T-cell (primary cell): ENCODE measurements around the gene PDZD7. TPM values are rescaled to one million over a fixed set of nuclear protein-coding genes. Genes with fewer than 3 reads are reported as not detected.

ENCODE experiments used
- ATAC-seq, 4 experiments: fragments of 200-7000 bp in 3 of 4; fragments of 150-1000 bp in 1 of 4; cut with Tn5 transposase; replicated peaks in 1 of 4; 1 replicate in 3 of 4; 2 replicates in 1 of 4; pipeline ENCODE4 v1.10.0; 2021; ENCODE audit warnings: moderate library complexity in 3 of 4, mild to moderate bottlenecking in 2 of 4, moderate number of reproducible peaks in 1 of 4
- CTCF ChIA-PET, 2 donors: fragments of 300-600 bp; sonication (Branson Sonifier 250); formaldehyde crosslinking; loops; one replicate each; lab custom pipeline; 2022; ENCODE audit warnings: antibody characterized with exemption in 2 of 2; lab: Charles Lee
- POLR2A ChIA-PET, 2 donors: fragments of 300-600 bp; sonication (Branson Sonifier 250); formaldehyde crosslinking; loops; one replicate each; lab custom pipeline; 2022; ENCODE audit warnings: antibody characterized with exemption in 2 of 2; lab: Charles Lee
- DNase-seq, 35 experiments: peaks; one replicate each; pipeline versions ENCODE4 v3.0.0 to v3.0.0-alpha.2; 2013 to 2023
- H3K27ac ChIP-seq: one replicate; pipeline ENCODE4 v1.5.1; 2013; ENCODE audit warnings: low read length
- H3K27me3 ChIP-seq, 2 experiments: replicated peaks in 1 of 2; 1 replicate in 1 of 2; 2 replicates in 1 of 2; pipeline versions ENCODE4 v1.6.1 to v1.7.0; 2013; ENCODE audit warnings: low read length in 1 of 2, mixed read lengths in 1 of 2; ENCODE audit not compliant: control insufficient read depth in 2 of 2, insufficient read depth in 2 of 2; ENCODE audit errors: extremely low read depth in 1 of 2
- H3K36me3 ChIP-seq, 2 donors: 1 replicate in 1 of 2; 2 replicates in 1 of 2; pipeline versions ENCODE4 v1.6.1 to v1.7.0; 2013; ENCODE audit warnings: low read length in 1 of 2; ENCODE audit not compliant: control insufficient read depth in 2 of 2, insufficient read depth in 1 of 2; ENCODE audit errors: extremely low read depth in 1 of 2
- H3K4me1 ChIP-seq, 2 experiments: 1 replicate in 1 of 2; 2 replicates in 1 of 2; pipeline versions ENCODE4 v1.6.1 to v1.7.0; 2013; ENCODE audit warnings: low read length in 2 of 2, mixed read lengths in 1 of 2; ENCODE audit not compliant: insufficient read depth in 2 of 2, control insufficient read depth in 1 of 2; ENCODE audit errors: extremely low read depth in 1 of 2
- H3K4me3 ChIP-seq, 2 donors: 1 replicate in 1 of 2; 2 replicates in 1 of 2; pipeline versions ENCODE4 v1.5.1 to v1.7.0; 2013; ENCODE audit warnings: mild to moderate bottlenecking in 2 of 2, low read length in 1 of 2, moderate library complexity in 1 of 2; ENCODE audit not compliant: control insufficient read depth in 1 of 2; ENCODE audit errors: extremely low read depth in 1 of 2
- H3K9me3 ChIP-seq: 2 replicates; pipeline ENCODE4 v1.7.0; 2013
- H3K27ac Mint-ChIP-seq, 2 donors: one replicate each; pipeline ENCODE4 v1.8.0; 2020 to 2021; ENCODE audit warnings: mild to moderate bottlenecking in 2 of 2, mixed read lengths in 2 of 2
- H3K27me3 Mint-ChIP-seq, 2 donors: one replicate each; pipeline ENCODE4 v1.8.0; 2021 to 2022; ENCODE audit warnings: mixed read lengths in 2 of 2
- H3K36me3 Mint-ChIP-seq: one replicate; pipeline ENCODE4 v1.8.0; 2021; ENCODE audit warnings: mixed read lengths
- H3K4me1 Mint-ChIP-seq, 3 donors: one replicate each; pipeline ENCODE4 v1.8.0; 2020 to 2022; ENCODE audit warnings: mixed read lengths in 3 of 3, mild to moderate bottlenecking in 1 of 3
- H3K4me3 Mint-ChIP-seq, 3 donors: one replicate each; pipeline ENCODE4 v1.8.0; 2020 to 2022; ENCODE audit warnings: mild to moderate bottlenecking in 3 of 3, mixed read lengths in 3 of 3, moderate library complexity in 3 of 3
- H3K9me3 Mint-ChIP-seq, 3 donors: one replicate each; pipeline ENCODE4 v1.8.0; 2020 to 2022; ENCODE audit warnings: mixed read lengths in 3 of 3
- WGBS: methylation state at CpG from one replicate; pipeline ENCODE4 v1.1.5; 2013; ENCODE audit warnings: missing lambda C conversion rate; ENCODE audit not compliant: insufficient coverage; 5-methylcytosine and 5-hydroxymethylcytosine counted together
- total RNA-seq, 35 experiments: library from RNA in 6 of 35; stranded (reverse) in 6 of 35; fragments of 120-200 nt in 1 of 35; gene quantifications; one replicate each; pipeline versions ENCODE4 v1.2.1 to v1.2.4 and lab custom pipeline; 2013 to 2026

The PDZD7 gene
- total RNA-seq, 5 donors from 2014 or later (not counting 1 experiment from before 2014, with no cell fraction given) = 1.7 to 2.7 (median 2.3) TPM

GRCh38 chr10:101000915-101001658 is 29.8 kb downstream of the PDZD7 start:
- no peak overlapping the region for H3K4me3 ChIP-seq
- no peaks in the 10 kb centered on the region for H3K27me3 ChIP-seq
- ChIA-PET POLR2A (no interaction called here), CTCF (interaction anchor here in 1 of 2 donors (0.6 to 2.1 kb wide), 2 partner anchors 13 to 1550 kb away, joined by 3 to 6 read pairs; no protein-coding TSS in a partner anchor)
- no peaks in the 10 kb centered on the region for H3K9me3 Mint-ChIP-seq
- H3K36me3 ChIP-seq = peaks cover 0 to 15% of the 10 kb centered on the region in 2 donors
- no peak overlapping the region for H3K27ac ChIP-seq
- 91% methylated on average over 8 of the region's 12 CpGs for WGBS
- ATAC-seq = no peak
- H3K36me3 Mint-ChIP-seq = peaks cover 3% of the 10 kb centered on the region
- H3K27me3 Mint-ChIP-seq = no peaks in the 10 kb centered on the region
- peaks cover 12 to 37% of the 10 kb centered on the region in 2 experiments for H3K4me1 ChIP-seq
- H3K4me3 Mint-ChIP-seq = peak overlapping the region; percentile 60 to 75 (median 71)
- peaks cover 21 to 30% (median 28%) of the 10 kb centered on the region in 3 donors for H3K4me1 Mint-ChIP-seq
- H3K27ac Mint-ChIP-seq = peak overlapping the region; percentile 5 to 35
- H3K9me3 ChIP-seq = no peaks in the 10 kb centered on the region
- no peak for DNase-seq

DNA sequence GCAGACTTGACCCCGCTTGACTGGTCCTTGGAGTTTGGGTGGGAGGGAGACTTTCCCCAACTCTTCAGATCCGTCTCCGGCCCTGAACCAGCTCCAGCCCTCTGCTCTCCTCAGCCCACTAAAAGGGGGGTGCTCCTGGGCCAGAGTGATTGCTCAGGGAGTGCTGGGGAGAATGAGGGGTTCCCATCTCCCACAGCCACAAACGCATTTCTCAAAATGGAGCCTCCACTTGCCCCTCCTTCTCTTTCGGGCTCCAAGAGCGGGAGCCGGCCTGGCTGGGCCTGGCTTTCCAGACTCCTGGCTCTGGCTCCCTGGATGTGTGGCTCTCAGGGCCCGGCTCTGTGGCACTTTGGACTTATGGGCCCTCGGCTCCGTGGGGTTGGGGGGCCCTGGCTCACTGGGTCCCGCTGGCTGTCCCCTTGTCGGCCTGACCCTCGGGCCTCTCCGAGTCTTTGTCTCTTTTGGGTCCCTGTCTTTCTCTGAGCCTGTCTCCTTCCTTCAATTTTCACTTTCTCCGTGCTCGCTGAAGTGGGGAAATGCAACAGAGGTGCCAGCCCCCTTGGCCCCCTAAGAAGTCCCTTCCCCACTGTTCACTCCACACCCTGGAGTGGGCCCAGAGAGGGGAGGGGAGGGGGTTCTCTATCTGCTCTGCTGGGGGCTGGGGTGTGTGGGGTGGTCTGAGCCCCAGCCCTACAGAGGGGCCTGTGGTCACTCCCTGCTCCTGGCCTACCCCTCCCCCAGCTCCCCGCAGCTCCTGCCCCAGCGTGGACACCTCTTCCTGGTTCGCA is 30.6 kb downstream of the PDZD7 start:
- H3K4me3 Mint-ChIP-seq = peak overlapping the region; percentile 60 to 75 (median 71)
- no peaks in the 10 kb centered on the region for H3K9me3 Mint-ChIP-seq
- 87% methylated on average over 8 of the region's 19 CpGs for WGBS
- H3K36me3 Mint-ChIP-seq = peaks cover 3% of the 10 kb centered on the region
- Histone ChIP-seq H3K27ac (no peak overlapping the region), H3K36me3 (peaks cover 0 to 13% of the 10 kb centered on the region in 2 donors), H3K27me3 (no peaks in the 10 kb centered on the region), H3K4me1 (peaks cover 12 to 38% of the 10 kb centered on the region in 2 experiments), H3K9me3 (no peaks in the 10 kb centered on the region), H3K4me3 (peak overlapping the region; percentile 40 to 59)
- no peaks in the 10 kb centered on the region for H3K27me3 Mint-ChIP-seq
- ChIA-PET CTCF (no interaction called here), POLR2A (no interaction called here)
- H3K4me1 Mint-ChIP-seq = peaks cover 24 to 32% (median 30%) of the 10 kb centered on the region in 3 donors
- H3K27ac Mint-ChIP-seq = no peak overlapping the region
- ATAC-seq = no peak
- DNase-seq = peak in 1 of 35 experiments; percentile 15

DNA sequence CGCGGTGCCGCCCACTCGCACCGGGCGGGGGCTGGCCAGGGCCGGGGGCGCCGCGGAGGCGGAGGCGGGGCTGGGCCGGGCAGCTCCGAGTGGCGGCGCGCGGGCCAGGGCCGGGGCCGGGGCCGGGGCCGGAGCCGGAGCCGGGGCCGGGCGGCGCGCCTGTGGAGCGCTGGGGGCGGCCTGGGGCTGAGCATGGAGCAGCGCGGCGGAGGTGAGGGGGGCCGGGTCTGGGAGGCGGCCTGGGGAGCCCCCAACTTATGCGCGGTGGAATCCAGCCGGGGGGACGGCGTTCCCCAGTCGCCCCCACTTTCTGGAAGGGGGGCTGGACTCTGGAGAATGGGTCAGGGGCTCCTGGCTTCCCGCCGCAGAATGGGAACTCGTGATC is 31.2 kb downstream of the PDZD7 start, which contains the start of gene LZTS2:
TSS of gene LZTS2 (plus strand) at position 67 of the 385 bp plus-strand sequence. CDS start 2,731 bp downstream, outside the sequence.
- peaks cover 12 to 38% of the 10 kb centered on the region in 2 experiments for H3K4me1 ChIP-seq
- ATAC-seq (no peak), DNase-seq (no peak)
- H3K27me3 ChIP-seq = no peaks in the 10 kb centered on the region
- peaks cover 24 to 32% (median 30%) of the 10 kb centered on the region in 3 donors for H3K4me1 Mint-ChIP-seq
- no peaks in the 10 kb centered on the region for H3K27me3 Mint-ChIP-seq
- peaks cover 1 to 13% of the 10 kb centered on the region in 2 donors for H3K36me3 ChIP-seq
- ChIA-PET CTCF (interaction anchor here in 1 of 2 donors (0.9 kb wide), 1 partner anchor 14 kb away, joined by 4 read pairs; no protein-coding TSS in a partner anchor), POLR2A (no interaction called here)
- H3K27ac ChIP-seq = peak within 1 kb of the TSS; percentile 74
- H3K4me3 ChIP-seq = peak within 1 kb of the TSS; percentile 91 to 96
- 2% methylated on average over 32 of the region's 44 CpGs for WGBS
- no peaks in the 10 kb centered on the region for H3K9me3 Mint-ChIP-seq
- peak within 1 kb of the TSS; percentile 85 to 92 for H3K27ac Mint-ChIP-seq
- H3K4me3 Mint-ChIP-seq = peak within 1 kb of the TSS; percentile 78 to 95 (median 92)
- H3K9me3 ChIP-seq = no peaks in the 10 kb centered on the region
- H3K36me3 Mint-ChIP-seq = no peaks in the 10 kb centered on the region

DNA sequence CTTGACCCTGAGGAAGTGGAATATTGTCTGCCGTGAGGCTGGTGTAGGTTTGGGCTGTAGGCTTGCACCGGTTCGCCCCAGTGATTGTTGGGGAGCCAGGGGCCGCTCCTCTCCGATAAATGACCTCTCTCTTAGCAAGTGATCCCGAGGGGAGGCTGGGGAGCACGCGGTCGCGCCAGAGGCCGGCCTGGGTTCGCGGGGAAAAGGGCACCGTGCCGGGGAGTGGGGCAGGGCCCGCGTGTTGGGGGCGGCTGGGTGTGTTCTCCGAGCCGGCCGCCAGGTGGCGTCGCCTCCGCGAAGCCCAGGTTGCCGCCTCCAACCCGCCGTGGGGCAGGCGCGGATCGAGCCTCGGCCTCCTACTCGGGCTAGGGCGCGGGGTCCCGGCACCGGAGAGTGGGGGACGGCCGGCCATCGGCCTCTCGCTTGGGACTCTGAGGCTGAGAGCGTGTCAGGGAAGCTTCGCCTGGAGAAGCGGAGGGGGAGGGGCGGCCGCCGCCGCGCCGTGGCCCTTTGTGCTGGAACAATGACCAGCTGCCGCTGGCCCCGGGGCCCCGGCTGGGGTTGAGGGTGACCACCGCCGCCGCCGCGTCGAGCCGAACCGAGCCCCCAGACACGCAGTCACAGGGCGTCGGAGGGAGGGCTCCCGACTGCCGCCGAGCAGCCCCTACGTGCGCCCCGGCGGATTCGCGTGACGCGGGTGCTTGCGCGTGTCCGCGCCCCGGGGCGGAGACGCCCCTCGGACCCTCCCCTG is 31.8 kb downstream of the PDZD7 start:
- peak overlapping the region; percentile 78 to 95 (median 92) for H3K4me3 Mint-ChIP-seq
- Histone ChIP-seq H3K27ac (peak overlapping the region; percentile 74), H3K4me3 (peak overlapping the region; percentile 91 to 96), H3K4me1 (peaks cover 12 to 38% of the 10 kb centered on the region in 2 experiments), H3K27me3 (no peaks in the 10 kb centered on the region), H3K36me3 (peaks cover 2 to 13% of the 10 kb centered on the region in 2 donors), H3K9me3 (no peaks in the 10 kb centered on the region)
- no peaks in the 10 kb centered on the region for H3K27me3 Mint-ChIP-seq
- no peaks in the 10 kb centered on the region for H3K36me3 Mint-ChIP-seq
- peaks cover 24 to 32% (median 30%) of the 10 kb centered on the region in 3 donors for H3K4me1 Mint-ChIP-seq
- H3K27ac Mint-ChIP-seq = peak overlapping the region; percentile 85 to 92
- WGBS = under 1% methylated on average over 83 of the region's 83 CpGs
- ATAC-seq (peak; percentile 67 to 74 (median 69)), DNase-seq (peak; percentile 39 to 88 (median 69))
- H3K9me3 Mint-ChIP-seq = no peaks in the 10 kb centered on the region
- ChIA-PET POLR2A (no interaction called here), CTCF (interaction anchor here (0.9 to 1.6 kb wide), 6 partner anchors 15 to 500 kb away, joined by 3 to 6 read pairs (median 6); partner anchors contain the start of gene PDZD7 (in 1 of the 2))

DNA sequence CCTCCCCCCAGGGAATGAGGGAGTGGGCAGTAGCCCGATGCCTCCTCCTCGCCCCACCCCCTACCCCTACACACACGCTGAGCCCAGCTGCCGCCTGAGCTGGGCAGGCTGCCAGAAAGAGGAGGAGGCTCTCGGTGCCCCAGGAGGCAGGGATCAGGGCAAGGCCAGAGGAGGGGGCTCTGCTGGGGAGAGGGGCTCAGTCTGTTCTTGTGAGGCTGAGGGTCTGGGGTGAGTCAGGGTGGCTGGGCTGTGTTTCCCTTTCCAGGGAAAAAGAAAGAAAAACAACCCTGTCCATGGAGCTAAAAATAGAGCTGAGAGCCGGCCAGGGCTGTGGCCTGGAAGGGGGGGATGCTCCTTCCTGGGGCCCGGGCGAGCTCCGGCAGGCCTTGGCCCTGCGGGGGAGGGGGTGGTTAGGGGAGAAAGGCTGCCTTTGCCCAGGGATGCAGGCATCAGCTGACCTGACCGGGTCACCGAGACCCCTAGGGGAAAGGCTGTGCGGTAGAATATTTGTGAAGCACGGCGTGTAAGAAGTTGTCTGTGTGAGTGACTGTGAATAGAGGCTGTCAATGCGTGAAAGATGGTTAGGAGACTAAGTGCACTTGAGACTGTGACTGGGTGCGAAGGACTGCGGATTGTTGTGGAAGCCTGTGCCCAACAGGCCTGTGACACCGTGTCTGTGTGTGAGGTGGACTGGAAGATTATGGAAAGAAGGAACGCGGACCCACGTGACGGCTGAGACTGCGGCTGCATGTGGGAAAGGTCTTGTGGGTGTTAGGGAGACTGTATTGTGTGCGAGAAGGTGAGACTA is 32.5 kb downstream of the PDZD7 start:
- peak overlapping the region; percentile 91 to 96 for H3K4me3 ChIP-seq
- Mint-ChIP-seq H3K4me3 (peak overlapping the region; percentile 78 to 95 (median 92)), H3K27ac (peak overlapping the region; percentile 85 to 92), H3K36me3 (no peaks in the 10 kb centered on the region), H3K4me1 (peaks cover 24 to 32% (median 30%) of the 10 kb centered on the region in 3 donors), H3K9me3 (no peaks in the 10 kb centered on the region), H3K27me3 (no peaks in the 10 kb centered on the region)
- H3K27ac ChIP-seq = peak overlapping the region; percentile 74
- POLR2A ChIA-PET = interaction anchor here in 1 of 2 donors (1.0 kb wide), 1 partner anchor 34 kb away, joined by 3 read pairs; no protein-coding TSS in a partner anchor
- DNase-seq = peak in 32 of 35 experiments; percentile 28 to 78 (median 56)
- 14% methylated on average over 21 of the region's 25 CpGs for WGBS
- ATAC-seq = peak; percentile 24 to 37 (median 30)
- H3K4me1 ChIP-seq = peaks cover 12 to 38% of the 10 kb centered on the region in 2 experiments
- H3K36me3 ChIP-seq = peaks cover 2 to 9% of the 10 kb centered on the region in 2 donors
- no peaks in the 10 kb centered on the region for H3K9me3 ChIP-seq
- no peaks in the 10 kb centered on the region for H3K27me3 ChIP-seq
- CTCF ChIA-PET = interaction anchor here (0.6 to 2.6 kb wide), 17 partner anchors 11 to 499 kb away, joined by 3 to 11 read pairs (median 5); partner anchors contain the start of genes PDZD7 (in 2 of the 2), MRPL43 (in 1 of the 2), SFXN3 (in 1 of the 2) and TWNK (in 1 of the 2)
